HG03575 (cell line): ENCODE measurements around the gene ANKRD39.

Experiments
- ATAC-seq: cut with Tn5 transposase; IDR thresholded peaks from one replicate; pipeline ENCODE4 v1.9.1; 2021; ENCODE audit not compliant: unreplicated experiment, insufficient number of reproducible peaks, low FRiP score; ENCODE audit errors: extremely low read depth

The ANKRD39 gene

DNA sequence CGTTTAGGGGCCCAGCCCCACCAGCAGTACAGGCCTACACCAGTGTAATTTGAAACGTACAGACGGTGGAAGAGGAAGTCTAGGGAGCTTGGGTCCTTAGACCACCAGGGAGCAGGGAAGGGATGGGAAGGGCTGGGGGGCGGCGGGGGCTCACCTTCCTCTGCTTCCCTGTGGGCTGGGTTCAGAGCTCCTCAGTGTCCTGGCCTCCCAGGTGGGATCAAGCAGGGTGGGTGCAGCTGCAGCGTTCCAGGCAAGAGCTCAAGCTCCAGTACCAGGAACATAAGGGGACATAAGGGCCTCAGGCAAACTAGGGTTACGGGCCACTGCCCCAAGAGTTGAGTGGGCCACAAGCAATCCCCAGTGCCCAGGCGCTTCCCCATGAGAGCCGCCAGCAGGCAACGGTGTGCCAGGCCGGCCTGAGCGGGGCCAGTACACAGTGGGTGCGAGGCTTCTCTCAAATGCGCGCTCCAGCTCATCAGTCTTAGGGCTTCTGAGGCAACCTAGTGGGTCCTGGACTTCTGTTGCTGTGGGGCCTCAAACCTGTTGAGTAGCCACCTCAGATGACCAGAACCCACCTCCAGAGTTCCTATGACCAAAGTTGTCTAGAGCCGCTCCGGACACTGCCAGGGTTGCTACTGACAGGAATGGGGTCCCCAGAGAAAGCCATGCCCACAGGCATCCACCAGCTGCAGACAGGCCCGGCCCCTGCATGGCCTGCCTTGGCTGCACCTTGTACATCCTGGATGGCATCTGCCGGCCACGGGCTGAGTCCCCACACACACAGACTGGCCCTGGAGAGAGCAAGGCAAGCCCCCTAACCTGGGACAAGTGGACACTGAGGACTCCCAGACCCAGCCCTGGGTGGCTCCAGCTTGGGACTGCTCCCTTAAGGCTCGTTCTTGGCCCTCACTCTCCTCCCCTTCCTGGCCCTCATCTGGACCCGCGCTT is 19.2 kb downstream of the ANKRD39 start:
- no peak for ATAC-seq

GRCh38 chr2:96837575-96837974 is 20.2 kb downstream of the ANKRD39 start:
- no peak for ATAC-seq

DNA sequence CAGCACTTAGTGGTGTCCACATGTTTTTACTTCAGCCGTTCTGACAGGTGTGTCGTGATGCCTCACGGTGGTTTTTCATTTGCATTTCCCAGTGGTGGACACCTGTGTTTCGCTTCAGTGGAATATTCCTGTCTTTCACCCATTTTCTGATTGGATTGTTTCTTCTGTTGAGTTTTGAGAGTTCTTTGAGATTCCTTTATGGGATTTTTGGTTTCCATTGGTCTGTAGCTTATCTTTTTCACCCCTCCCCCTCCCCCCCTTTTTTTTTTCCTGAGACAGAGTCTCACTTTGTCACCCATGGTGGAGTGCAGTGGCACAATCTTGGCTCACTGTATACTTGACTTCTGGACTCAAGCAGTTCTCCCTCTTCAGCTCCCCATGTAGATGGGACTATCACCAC is 22.0 kb downstream of the ANKRD39 start:
- no peak for ATAC-seq

DNA sequence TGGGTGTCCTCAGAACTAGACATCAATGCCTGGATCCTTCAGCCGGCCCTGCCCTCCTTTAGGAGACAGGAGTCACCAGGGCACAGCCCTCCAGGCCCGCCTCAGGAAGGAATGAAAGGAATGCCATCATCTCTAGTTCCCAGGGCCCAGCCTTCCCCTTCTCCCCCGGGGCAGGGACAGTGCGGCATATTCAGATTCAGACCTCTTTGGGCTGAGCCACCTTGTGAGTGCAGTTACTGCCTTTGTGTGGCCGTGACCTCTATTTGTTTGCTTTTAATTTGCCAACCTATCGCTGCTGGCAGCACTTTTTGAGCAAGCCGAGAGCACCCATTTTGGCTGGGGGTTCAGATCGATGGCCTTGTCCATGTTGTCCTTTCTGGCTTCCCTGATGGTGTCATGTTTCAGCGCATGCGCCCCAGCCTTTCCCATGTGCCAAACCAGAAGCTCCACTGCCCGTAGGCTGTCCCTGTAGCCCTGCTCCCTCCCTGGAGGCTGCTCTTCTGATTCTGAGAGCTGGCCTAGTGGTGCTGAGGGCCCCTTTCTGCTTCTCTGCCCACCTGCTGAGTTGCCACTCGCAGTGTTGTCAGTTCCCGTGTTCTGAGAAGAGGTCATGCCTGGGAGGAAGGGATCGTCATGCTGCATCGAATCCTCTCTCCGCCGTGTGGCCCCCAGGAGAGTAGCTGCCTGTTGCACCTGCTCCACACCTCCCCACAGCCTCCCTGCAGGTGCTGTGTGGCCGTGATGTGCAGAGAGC is 24.9 kb downstream of the ANKRD39 start:
- no peak for ATAC-seq

- ATAC-seq = no peak
These were observed 25.4 kb downstream of the ANKRD39 start for GRCh38 chr2:96832408-96832753.

GRCh38 chr2:96831679-96832078 is 26.1 kb downstream of the ANKRD39 start:
- ATAC-seq = no peak

- no peak for ATAC-seq
These were observed 27.7 kb downstream of the ANKRD39 start for GRCh38 chr2:96830044-96830562.

GRCh38 chr2:96828874-96829273 is 28.9 kb downstream of the ANKRD39 start:
- ATAC-seq = no peak

DNA sequence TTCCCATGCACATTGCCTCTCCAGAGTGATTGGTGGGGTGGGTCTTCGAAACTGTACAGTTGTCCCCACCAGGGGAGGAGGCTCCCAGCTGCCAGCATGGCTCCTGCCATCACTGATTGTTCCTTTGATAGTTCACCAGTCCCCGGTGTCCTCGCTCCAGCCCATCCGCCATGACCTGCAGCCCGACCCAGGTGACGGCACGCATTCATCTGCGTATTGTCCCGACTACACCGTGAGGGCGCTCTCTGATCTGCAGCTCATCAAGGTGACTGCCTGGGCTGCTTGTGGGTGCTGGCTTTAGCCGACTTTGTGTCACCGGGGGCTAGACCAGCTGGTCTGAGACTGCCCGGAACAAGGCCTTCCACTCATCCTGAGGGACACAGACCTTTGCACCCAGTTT is 29.4 kb downstream of the ANKRD39 start:
- no peak for ATAC-seq

DNA sequence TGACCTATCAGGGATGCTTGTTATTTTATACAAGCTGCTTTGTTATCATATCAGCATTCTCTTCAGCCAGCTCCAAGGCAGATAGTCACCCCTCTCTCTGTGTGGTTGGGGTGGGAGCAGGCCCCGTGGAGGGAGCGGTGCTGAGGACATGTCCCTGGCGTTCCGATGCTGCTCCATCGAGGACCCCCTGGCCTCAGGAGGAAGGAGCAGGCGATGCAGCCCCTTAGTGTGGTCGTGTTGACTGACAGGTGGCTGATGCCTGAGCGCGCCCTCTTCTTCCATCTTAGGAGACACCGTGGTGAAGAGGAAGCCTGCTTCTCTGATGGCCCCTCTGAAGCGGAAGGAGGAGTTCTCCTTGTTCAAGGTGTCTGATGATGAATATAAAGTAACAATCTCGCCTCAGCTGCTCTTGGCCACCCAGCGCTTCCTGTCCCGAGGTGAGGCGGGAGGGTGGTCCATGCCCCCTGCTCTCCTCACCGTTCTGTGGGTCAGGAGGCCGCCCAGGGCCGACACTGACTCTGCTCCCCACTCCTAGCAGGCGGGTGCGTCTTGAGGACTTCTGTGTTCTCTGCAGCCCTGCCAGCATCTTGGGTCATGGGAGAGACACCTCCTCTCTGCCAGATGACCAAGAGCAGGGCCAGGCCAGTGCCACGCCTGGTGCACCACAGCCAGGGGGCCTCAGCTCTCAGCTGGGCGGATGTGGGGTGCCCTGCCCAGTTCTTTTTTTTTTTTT is 31.1 kb downstream of the ANKRD39 start:
- ATAC-seq = no peak

DNA sequence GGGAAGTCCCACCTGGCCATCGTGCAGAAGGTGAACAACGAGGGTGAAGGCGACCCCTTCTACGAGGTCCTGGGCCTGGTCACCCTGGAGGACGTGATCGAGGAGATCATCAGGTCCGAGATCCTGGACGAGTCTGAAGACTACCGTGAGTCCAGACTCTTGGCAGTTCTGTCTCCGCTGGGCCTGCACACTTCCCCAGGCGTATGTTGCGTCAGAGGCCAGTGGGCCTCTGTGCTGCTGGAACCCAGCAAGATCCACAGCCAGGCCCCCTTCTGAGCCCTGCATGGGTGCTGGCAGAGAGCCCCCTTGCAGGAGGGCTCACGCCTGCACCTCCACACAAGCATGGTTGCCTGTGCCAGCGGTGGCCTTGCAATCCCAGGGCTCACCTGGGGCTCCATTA is 32.8 kb downstream of the ANKRD39 start:
- no peak for ATAC-seq

GRCh38 chr2:96824079-96824870 is 33.5 kb downstream of the ANKRD39 start:
- ATAC-seq = no peak

- no peak for ATAC-seq
These were observed 34.6 kb downstream of the ANKRD39 start for GRCh38 chr2:96823198-96823597.

- no peak for ATAC-seq
These were observed 35.0 kb downstream of the ANKRD39 start for GRCh38 chr2:96822786-96823185.

DNA sequence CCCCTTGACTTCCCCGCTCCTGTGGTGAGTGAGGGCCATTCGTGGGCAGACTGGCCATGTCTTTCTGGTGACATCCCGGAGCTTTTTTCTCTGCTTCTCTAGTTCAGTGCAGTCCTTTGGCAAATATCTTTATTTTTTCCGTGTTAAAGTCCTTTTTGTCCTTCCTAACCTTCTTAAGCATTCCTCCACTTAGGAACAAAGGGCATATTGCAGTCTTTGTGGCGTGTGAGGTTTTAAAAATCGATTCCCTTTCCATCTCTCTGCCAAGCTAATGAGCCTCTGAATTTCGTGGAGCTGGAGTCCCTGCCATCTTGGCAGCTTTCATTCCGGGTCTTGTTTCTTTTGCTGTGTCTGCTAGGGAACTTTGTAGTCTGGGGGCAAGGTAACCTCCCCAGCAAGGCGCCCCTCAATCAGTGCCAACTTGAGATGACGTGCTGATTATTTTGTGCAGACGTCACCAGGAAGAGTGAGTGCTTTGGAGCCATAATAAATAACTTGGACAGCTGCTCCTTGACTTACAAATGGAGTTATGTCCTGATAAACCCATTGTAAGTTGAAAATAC is 36.6 kb downstream of the ANKRD39 start:
- no peak for ATAC-seq

DNA sequence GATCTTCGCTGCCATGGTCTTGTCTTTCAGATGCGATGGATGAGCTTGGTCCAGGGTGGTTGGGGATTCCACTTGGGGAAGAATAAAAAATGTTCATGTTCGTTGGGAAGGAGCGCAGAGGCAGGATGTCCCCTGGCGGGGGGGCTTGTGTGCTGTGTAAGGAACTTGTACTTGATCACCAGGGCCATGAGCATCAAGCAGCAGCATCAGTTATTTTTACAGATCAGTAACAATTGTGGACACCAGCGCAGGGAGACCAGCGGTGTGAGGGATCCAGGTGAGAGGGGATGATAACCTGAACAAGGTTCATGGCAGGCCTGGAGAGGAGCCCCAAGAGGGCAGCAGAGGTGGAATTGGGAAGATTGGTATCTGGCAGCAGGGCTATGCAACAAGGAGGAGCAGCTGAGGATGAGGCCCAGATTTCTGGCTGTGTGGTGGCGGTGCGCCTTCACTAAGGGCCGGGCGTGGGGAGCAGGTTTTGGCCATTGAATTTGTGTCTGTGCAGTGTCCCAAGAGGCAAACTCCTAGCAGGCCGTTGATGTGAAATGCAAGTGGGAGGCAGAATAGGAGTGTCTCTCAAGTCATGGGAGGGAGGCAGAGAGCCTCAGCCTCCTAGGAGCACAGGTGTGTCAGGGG is 37.8 kb downstream of the ANKRD39 start:
- ATAC-seq = no peak

- no peak for ATAC-seq
These were observed 38.5 kb downstream of the ANKRD39 start for GRCh38 chr2:96819128-96819875.
